GM21619 (cell line): Measurements from ENCODE around the gene NMNAT2.
"Not testable (repeated sequence)": the region's sequence is repeated elsewhere in the genome, so short reads cannot be mapped to it uniquely, and the experiment has no call there.

Experiments used
- ATAC-seq: cut with Tn5 transposase; IDR thresholded peaks from one replicate; pipeline ENCODE4 v1.9.1; 2021; ENCODE audit not compliant: unreplicated experiment

NMNAT2 gene

DNA sequence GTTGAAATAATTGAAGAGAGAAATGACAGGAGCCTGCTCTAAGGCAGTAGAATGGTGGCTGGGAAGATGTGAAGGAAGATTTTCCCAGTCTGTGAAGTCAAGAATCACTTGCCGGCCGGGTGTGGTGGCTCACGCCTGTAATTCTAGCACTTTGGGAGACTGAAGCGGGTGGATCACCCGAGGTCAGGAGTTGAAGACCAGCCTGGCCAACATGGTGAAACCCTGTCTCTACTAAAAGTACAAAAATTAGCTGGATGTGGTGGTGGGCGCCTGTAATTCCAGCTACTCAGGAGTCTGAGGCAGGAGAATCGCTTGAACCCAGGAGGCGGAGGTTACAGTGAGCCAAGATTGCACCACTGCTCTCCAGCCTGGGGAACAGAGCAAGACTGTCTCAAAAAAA is 177.3 kb downstream of the NMNAT2 start:
- not testable (repeated sequence) for ATAC-seq

DNA sequence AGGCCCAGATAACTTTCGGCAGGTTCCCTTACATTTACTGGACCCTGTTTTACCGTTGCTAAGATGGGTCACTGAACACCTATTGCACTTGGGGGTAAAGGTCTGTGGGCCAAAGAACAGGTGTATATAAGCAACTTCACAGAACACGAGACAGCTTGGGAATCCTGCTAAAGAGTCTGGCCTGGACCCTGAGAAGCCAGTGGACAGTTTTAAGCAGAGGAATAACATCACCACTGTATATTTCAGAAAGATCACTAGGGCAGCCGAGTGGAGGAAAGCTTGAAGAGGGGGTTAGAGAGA is 177.7 kb downstream of the NMNAT2 start:
- no peak for ATAC-seq

DNA sequence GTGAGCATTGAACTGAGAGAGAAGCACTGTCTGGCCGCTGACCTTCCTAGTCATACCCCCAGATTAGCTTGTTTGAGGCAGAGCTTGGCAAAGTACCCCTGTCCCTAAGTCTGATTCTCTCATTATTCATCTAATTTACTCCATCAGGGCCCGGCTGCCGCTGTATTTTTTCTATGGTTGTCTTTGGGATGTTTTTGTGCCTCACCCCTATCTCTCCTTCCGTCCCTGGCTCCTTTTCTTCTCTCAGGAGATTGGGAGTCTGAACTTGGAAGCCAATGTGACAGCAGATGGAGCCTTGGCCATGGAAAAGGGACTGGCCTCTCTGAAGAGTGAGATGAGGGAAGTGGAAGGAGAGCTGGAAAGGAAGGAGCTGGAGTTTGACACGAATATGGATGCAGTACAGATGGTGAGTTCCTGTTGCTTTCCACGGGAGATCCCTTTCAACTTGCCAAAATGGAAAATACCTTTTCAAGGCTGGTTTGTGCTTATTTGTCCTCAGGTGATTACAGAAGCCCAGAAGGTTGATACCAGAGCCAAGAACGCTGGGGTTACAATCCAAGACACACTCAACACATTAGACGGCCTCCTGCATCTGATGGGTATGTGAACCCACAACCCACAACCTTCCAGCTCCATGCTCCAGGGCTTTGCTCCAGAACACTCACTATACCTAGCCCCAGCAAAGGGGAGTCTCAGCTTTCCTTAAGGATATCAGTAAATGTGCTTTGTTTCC is 178.2 kb downstream of the NMNAT2 start:
- ATAC-seq: no peak

DNA sequence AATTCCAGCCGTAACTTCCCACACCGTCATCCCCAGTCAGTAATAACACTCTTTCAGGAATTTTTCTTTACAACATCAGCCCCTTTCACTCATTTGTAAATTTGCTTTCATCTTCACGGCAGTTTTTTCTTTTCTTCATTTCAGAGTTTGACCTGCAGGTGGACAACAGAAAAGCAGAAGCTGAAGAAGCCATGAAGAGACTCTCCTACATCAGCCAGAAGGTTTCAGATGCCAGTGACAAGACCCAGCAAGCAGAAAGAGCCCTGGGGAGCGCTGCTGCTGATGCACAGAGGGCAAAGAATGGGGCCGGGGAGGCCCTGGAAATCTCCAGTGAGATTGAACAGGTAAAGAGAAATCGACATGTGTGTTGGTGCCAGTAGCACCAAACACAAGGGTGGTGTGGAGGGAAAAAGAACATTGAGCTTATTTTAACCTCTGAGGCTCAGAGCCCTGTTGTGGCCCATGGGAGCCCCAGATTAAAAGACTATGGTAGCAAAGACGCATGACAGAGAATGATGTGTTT is 178.9 kb downstream of the NMNAT2 start:
- no peak for ATAC-seq

DNA sequence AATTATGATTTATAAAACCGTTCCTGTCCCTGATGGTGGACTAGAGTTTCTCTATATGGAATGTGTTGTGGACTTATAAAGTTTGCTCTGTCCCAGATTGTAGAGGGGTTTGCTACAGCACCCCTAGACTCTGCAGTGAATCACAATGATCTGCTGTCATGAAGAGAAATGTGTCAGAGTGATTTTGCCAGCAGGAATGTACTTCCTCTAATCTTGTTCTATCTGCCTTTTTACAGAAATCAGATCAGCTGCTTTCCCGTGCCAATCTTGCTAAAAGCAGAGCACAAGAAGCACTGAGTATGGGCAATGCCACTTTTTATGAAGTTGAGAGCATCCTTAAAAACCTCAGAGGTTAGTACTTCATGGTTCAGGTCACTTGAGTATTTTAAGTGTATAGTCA is 180.1 kb downstream of the NMNAT2 start:
- no peak for ATAC-seq

DNA sequence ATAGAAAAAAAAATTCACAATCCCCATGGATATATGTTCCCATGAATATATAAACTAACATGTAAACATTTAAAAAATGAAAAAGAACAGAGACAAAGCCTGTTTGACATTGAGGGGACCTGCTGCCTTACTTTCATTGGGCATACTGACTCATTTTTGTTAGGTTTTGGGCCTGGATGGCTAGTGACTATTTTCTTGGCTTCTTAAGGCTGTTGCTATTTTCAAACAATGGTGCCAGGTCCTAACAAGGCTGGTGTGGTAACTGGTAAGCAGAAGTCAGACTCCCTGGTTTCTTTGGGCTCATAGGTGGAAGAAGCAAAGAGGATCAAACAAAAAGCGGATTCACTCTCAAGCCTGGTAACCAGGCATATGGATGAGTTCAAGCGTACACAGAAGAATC is 181.1 kb downstream of the NMNAT2 start:
- no peak for ATAC-seq

DNA sequence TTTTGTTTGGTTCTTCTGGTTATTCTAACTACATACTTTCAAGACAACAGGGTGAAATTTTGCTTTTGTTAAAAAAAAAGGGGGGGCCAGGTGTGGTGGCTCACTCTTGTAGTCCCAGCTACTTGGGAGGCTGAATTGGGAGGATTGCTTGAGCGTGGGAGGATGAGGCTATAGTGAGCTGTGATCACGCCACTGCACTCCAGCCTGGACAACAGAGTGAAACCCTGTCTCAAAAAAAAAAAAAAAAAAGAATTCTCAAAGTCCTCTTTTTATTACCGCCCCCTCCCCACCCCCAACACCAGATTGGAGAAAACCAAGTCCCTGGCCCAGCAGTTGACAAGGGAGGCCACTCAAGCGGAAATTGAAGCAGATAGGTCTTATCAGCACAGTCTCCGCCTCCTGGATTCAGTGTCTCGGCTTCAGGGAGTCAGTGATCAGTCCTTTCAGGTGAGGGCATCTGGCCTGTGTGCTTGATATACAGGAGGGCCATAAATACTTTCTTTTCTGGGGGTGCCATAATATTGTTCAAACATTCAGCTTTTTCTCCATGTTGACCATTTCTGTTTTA is 181.9 kb downstream of the NMNAT2 start:
- no peak for ATAC-seq

DNA sequence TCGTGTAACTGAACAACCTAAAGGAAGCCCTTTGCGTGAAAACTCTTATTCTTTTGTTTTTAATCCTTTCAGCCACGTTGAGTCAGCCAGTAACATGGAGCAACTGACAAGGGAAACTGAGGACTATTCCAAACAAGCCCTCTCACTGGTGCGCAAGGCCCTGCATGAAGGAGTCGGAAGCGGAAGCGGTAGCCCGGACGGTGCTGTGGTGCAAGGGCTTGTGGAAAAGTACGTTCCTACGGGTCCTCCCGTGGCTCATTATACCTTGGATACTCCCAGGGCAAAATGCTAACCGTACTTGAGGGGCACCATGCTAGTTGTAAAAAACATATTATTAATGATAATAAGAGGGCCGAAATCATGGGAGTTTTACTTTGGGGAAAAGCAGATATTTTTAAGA is 182.7 kb downstream of the NMNAT2 start:
- ATAC-seq: no peak

DNA sequence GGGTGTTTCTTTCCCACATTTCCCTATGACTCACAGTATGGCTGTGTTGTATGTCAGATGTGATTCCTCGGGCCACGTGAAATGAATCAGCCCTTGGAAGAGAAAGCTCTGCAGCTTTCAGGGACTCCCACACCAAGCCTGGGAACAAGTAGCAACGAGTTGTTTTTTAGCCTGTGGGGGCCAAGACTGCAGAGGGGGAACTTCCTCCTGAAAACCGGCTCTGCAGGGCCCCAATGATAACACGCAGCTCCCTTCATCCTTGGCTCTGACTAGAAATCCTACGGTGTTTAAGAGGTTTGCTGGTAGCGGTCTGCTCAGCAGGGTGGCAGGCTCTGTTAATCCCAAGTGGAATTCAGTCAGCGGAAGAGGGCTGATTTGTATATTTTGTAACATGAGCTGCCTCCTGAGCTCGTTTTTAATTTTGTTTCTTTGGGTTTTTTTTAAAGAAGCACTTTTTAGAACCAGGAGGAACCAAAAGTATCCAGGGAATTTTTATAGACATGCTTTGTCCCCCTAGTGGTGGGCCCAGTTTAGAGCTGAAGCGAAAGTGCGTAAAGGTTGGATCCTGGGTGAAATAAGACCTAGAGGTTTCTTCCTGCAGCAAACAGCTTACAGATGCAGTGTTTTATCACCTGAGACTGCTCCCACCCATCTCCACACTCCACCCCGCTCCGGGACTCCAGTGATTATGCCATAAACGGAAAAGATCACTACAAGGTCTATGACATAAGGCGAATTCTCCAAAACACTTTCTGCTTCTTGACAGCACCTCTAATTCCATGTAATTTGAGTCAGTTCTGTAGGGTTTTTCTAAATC is 183.3 kb downstream of the NMNAT2 start:
- no peak for ATAC-seq

DNA sequence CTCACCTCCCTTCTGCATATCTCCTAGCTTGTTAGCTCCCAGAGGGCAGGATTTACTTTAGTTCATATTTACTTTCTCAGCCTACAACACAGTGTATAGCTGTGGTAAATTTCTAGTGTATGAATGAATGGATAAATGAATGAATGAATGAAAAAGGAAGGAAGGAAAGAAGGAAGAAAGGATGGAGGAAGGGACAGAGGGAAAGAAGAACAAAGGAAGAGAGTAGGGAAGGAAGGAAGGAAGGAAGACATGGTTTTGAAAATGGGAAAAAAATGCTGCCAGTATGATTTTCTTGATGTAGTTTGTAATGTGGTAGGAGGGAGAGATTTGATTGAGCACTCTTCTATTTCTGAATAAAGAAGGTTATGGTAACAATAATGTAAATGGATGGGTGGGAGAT is 185.1 kb downstream of the NMNAT2 start:
- ATAC-seq: no peak

DNA sequence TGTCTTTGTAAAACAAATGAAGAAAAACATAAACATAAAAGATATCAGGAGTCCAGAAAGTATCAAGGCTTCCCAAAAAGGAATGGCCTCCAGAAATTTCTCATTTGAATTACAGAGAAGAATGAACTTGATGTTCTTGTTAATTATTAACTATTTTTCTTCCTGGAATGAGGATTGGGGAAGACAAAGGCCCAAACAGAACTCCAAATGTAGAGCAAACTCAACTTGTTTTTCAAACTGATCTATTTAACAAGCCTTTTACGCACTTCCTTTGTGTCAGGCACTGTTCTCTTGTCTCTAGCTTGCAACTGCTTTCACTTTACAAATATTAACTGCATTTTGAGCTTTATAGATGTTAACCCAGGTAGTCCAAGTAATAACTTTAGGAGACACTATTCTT is 186.6 kb downstream of the NMNAT2 start:
- ATAC-seq: no peak

DNA sequence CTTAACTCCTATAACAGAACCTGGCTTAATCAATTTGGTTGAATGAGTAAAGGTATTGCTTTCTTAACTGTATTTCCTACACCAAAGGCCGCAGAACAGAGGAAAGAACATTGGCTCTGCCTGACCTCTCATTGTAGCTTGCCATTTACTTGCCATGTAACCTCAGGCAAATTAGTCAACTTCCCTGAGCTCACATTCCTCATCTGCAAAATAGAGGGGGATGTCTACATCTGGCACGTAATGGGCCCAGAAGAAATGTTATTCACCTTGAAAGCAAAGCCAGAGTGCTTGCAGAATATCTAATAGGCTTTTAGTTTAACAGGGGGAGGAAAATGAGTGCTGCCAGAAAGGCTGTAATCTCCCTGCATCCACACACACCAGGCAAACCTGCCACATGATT is 187.8 kb downstream of the NMNAT2 start:
- no peak for ATAC-seq

DNA sequence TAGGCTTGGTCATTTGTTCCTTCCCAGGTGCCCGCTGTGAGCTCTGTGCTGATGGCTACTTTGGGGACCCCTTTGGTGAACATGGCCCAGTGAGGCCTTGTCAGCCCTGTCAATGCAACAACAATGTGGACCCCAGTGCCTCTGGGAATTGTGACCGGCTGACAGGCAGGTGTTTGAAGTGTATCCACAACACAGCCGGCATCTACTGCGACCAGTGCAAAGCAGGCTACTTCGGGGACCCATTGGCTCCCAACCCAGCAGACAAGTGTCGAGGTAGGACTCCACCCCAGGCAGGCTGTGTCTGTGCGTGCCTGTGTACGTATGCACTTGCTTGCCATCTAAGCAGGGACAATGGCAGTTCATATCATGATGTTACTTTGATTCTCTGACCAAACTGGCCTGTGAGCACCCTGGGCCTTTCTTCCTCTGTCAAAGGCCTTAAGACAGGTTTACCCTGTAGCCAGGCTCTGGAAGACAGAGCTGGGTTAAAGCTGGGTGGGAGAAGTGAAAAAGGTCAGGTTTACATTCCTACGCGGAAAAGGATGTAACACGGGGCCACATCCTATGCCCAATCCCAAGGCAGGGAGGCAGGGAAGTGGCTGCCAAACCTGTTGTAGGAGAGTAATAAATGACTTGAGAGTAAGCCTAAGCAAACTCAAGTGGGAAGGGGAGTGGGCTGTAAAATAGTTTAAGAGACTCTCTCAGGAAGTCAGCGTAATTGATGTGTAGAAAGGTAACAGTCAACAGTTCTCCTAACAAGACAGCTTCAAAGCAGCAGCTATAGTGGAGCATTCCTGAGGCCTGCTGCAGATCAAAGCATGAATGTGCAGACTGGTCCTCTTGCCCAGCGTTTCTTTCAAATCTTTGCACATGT is 189.6 kb downstream of the NMNAT2 start:
- ATAC-seq: no peak

DNA sequence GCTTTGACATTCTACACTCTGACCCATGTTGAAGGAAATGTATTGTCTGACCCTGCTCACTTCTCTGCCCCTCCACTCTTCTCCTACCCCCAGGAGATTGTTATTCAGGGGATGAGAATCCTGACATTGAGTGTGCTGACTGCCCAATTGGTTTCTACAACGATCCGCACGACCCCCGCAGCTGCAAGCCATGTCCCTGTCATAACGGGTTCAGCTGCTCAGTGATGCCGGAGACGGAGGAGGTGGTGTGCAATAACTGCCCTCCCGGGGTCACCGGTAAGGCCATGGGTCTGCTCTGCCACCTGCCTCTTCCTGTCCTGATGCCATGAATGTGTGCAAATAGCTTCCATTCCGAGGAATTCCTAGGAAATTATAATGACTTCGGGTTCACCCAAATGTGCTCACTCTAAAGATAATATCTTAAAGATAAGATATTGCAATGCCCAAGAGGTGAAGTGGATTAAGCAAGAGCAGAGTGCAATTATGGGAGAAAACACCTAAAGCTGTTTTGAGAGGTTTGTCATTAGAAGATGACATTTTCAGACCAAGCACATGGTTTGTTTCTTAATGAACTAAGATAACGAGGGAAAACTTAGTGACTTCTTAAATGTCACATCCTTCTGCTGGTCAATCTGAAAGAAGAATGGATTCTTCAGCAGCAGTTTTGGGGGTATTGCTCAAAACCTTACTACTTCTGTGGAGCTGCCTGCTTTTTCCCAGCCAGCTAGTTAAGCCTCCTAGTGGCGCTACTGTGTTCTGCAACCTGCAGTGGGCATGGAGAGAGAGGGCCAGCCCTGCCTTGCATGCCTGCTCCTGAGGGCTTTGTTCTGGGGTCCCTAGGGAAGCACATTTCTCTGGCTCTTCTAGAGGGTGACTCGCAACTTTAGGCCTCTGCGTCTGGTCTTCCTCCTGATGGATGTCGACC is 190.5 kb downstream of the NMNAT2 start:
- ATAC-seq: peak; percentile 64

DNA sequence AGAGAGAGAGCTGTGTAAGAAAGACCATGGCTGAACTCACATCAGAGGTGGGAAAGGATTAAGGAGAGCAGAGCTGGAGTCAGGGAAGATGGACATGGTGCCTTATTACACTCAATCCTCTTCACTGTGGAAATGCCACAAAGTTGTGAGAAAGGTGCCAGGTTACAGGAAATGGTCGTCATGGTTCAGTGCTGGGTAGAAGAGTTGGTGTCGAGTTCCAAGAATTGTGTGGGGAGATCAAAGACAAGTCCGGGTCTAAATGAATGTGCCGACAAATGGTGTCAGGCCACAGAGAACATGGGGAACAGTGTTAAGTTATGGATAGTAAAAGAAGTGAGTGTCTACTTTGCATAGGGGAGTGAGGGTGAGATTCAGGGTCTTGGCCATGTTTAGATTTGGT is 191.2 kb downstream of the NMNAT2 start:
- ATAC-seq: no peak

DNA sequence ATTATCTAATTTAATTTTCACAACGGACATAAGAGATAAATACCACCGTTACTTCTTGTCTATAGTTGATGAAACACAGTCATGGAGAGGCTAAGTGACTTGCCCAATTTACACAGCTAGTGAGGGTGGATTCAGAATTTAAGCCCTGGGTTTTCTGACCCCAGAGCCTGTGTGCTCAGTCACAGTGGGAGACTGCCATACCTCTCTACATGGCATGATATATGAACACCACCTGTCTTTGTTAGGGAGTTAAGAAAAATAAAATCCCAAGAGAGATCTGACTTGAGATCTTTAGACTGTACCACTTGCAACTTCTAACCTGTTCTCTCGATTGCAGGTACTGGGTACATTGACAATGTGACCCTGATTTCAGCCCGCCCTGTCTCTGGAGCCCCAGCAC is 191.8 kb downstream of the NMNAT2 start:
- no peak for ATAC-seq

DNA sequence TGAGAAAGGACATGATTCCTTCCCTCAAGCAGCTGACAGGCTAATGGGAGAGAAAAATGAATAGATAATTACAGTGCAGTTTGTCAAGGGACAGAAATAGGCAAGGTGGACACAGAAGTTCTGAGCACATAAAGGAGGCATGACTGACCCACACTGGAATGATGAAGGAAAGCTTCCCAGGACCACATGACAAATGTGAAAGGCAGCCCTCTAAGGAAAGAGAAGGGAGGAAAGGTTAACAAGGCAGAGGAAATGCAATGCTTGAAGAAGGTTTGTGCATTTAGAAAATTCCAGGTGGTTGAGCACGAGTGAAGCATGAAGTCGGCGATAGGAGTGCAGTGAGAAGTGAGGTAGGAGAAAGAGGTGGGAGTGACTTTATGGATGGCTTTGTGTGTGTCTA is 194.7 kb downstream of the NMNAT2 start:
- no peak for ATAC-seq

DNA sequence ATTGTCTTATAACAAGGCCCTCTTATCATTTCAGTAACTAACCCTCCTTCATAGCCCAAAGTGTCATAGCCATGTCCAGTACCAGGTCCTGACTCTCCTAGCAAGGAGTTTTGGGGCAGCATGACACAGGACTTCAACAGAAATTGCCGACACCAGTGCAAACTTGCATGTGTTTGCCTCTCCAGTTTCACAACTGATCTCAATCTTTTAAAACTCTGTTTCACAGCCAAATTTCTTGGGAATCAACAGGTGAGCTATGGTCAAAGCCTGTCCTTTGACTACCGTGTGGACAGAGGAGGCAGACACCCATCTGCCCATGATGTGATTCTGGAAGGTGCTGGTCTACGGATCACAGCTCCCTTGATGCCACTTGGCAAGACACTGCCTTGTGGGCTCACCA is 195.3 kb downstream of the NMNAT2 start:
- no peak for ATAC-seq

DNA sequence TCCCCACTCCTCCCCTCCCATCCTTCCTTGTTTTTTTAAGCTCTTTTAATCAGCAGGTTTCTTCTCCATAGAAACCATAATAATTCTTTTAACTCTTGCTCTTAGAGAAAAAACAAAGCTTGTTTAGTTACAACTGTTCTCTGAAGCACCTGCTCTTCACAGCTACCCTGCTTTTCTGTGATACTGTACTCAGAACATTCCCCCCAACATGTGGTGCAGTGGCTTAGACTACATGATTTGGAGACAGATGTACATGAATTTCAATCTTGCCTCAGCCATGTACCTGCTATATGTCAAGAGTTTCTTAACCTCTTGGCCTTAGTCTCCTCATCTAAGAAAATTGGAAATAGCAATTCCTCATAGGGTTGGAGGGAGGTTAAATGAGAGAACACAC is 198.6 kb downstream of the NMNAT2 start:
- no peak for ATAC-seq

DNA sequence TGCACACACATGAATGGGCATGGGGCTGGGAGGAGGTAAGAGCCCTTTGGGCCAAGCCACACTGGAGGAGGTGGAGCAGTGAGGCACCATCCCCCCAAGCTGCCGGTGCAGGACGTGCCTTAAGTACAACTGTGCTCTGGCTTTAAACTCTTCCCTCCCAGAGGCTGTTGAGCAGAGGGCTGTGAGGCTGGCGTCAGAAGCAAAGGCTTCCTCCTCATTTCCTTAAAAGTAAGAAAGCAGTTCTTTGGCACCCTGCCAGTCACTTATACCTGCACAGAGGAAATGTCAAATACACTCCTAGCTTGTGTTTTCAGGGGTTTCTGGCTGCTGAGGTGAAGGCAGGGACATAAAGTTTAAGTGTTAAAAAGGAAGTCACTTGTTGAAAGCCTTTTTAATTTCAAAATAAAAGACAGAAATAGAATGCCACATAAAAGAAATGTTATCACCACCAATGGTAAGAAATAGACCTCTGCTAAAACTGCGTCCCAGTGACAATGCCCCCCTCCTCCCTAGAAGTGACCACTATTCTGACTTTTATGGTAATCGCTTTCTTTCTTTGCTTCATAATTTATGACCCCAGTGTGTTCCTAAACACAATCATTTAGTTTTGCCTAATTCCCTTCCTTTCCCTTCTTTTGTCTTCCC is 199.1 kb downstream of the NMNAT2 start:
- ATAC-seq: no peak
